GM21528 (cell line): ENCODE measurements around the gene ZNF429.
"Not testable (repeated sequence)": the region's sequence is repeated elsewhere in the genome, so short reads cannot be mapped to it uniquely, and the experiment has no call there.

Experiments
- ATAC-seq: cut with Tn5 transposase; IDR thresholded peaks from one replicate; pipeline ENCODE4 v1.9.1; 2021; ENCODE audit warnings: mild to moderate bottlenecking, moderate library complexity; ENCODE audit not compliant: unreplicated experiment, low FRiP score

Gene ZNF429

DNA sequence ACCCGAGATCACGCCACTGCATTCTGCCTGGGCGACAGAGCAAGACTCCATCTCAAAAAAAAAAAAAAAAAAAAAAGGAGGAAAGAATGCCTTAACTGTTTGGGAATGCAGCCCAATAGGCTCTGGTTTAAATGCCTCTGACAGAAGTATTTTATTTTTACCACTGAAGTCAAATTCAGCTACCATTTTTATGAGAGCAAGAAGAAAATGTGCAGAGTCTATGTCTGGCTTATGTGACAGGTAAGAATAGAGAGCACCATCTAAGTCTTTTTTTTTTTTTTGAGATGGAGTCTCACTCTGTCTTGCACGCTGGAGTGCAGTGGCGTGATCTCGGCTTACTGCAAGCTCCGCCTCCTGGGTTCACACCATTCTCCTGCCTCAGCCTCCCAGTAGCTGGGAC, 7.2 kb downstream of the ZNF429 start:
- ATAC-seq, result not testable (repeated sequence)

DNA sequence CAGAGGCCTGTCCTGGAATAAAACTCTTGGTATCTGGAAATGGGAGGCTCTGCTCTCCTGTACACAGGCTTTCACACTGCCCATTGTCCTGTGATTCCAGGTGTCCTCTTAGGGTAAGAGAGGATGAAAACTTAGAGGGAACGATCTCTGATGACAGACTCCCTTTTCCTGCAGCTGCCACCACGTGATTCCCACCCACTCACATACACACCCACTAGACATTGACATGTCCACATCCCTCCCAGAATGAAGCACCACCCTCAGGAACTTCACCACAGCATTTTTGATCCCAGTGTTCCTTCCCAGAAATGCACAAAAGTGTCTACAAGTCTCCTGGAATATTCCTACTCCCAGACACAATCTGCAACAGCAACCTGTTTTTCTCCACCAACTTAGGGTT, 8.2 kb downstream of the ZNF429 start:
- ATAC-seq, result no peak

- no peak for ATAC-seq
Observed at GRCh38 chr19:21519488-21519887, 14.1 kb downstream of the ZNF429 start.

DNA sequence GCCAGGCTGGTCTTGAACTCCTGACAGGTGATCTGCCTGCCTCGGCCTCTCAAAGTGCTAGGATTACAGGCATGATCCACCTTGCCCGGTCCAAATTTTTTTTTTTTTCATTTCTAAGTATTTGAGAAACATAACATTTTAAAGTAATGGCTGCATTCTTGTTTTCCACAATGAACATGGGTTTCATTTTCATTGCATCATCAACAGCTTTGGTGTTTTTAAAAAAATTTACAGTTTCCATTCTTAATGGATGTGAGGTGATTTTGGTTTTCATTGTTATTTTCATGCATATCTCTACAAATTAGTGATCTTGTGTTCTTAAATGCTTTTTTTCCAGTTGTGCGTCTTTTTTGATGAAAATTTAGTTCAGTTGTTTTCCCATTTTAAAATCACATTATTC, 27.5 kb downstream of the ZNF429 start:
- ATAC-seq, result no peak

DNA sequence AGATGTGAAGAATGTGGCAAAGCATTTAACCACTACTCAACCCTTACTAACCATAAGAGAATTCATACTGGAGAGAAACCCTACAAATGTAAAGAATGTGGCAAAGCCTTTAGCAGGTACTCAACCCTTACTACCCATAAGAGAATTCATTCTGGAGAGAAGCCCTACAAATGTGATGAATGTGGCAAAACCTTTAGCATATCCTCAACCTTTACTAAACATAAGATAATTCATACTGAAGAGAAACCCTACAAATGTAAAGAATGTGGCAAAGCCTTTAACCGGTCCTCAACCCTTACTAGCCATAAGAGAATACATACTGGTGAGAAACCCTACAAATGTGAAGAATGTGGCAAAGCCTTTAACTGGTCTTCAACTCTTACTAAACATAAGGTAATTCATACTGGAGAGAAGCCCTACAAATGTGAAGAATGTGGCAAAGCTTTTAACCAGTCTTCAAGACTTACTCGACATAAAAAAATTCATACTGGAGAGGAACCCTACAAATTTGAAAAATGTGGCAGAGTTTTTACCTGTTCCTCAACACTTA, 31.4 kb downstream of the ZNF429 start:
- not testable (repeated sequence) for ATAC-seq

- ATAC-seq, result no peak
Observed at GRCh38 chr19:21559444-21559843, 54.0 kb downstream of the ZNF429 start.

DNA sequence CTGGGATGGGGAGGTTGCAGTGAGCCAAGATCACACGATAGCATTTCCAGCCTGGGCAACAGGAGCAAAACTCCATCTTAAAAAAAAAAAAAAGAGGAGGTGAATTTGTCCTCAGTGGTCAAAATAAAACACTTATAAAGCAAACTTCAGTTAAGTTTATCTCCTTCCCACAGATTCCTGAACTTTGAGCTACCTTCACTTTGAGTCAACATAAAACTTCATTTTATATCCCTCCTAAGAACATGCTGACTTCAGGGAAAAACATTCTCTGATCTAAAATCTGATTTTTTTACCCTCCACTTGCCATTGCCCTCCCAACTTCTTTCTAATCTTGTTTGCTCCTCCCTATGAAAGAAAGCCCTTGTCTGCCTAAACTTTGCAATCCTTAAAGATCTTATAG, 59.0 kb downstream of the ZNF429 start:
- no peak for ATAC-seq

GRCh38 chr19:21566073-21566472, 60.7 kb downstream of the ZNF429 start:
- ATAC-seq, result no peak

GRCh38 chr19:21567806-21568205, 62.4 kb downstream of the ZNF429 start:
- ATAC-seq, result not testable (repeated sequence)

GRCh38 chr19:21568816-21569493, 63.6 kb downstream of the ZNF429 start:
- no peak for ATAC-seq

DNA sequence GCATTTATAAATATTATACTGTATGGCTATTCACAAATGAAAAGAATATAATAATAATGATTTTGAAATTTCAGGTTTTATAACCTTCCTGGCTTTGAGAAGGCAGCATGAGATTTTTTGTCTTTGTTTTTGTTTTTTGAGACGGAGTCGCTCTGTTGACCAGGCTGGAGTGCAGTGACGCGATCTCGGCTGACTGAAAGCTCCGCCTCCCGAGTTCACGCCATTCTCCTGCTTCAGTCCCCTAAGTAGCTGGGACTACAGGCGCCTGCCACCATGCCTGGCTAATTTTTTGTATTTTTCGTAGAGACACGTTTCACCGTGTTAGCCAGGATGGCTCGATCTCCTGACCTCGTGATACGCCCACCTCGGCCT, 64.1 kb downstream of the ZNF429 start:
- no peak for ATAC-seq

GRCh38 chr19:21571316-21571715, 65.9 kb downstream of the ZNF429 start:
- no peak for ATAC-seq

- no peak for ATAC-seq
Observed at GRCh38 chr19:21574607-21575006, 69.2 kb downstream of the ZNF429 start.

DNA sequence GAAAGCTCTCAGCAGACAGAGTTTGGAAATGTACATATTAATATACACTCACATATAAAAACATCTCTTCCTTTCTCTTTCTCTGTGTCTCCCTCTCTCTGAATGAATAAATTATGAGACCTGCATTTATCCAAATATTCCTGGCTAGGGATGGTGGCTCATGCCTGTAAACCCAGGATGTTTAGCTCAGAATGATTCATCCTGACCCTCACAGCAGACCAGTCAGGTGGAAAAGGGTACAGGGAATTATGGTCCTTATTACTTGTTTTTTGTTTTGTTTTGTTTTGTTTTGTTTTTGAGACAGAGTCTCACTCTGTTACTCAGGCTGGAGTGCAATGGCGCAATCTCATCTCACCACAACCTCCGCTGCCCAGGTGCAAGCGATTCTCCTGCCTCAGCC, 71.1 kb downstream of the ZNF429 start:
- ATAC-seq, result no peak

DNA sequence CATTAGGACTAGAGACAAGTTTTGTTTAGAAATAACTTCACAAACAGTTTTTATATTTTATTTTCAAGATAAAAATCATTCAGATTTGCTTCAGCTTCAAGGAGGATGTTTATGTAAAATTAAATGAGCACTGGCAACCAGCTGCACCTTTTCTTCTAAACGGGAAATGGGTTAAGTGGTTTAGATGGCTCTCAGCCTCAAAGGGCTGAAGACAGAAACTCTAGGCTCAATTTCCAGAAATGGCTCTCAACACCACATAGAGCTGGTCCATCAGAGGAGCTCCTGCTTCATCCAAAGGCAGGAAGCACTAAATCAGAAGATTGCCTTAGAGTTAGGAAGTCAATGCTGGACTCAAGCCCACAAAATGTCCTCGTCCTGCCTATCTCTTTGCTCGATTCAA, 74.7 kb downstream of the ZNF429 start:
- no peak for ATAC-seq

DNA sequence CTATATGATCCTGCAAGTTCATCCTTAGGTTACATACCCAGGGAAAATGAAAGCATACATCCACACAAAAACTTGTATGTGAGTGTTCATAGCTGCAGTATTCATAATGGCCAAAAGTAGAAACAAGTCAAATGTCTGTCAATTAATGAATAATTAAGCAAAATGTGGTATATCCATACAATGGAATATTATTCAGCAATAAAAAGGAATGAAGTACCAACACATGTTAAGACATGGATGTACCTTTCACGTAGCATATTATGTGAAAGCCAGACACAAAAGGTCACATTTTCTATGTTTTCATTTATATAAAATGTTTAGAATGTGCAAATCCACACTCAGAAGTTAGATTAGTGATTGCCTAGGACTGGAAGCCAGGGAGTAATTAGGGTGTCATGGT, 75.4 kb downstream of the ZNF429 start:
- no peak for ATAC-seq

DNA sequence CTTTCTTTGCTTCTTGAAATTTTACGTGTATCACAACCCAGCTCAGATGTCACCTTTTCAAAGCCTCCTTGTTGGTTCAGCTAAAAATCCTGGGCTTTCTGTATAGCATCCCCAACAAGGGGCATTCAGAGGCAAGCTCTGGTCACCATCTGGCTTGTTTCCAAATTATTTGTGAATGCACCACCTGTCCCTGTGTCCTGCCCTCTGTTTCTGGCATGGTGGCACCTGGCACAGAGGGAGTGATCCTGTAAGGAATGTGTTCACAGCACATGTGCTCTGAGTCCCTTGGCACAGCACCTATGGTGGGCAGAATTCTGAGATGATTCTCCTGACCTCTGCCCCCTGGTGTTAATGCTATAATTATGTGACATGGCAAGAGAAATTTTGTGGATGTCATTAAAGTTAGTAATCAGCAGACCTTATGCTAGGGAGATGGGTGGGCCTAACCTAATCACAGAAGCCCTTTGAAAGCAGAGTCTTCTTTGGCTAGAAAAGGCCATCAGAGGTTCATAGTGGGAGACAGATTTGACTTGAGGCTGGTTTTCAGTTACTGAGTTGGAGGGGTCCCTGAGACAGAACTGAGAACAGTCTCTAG, 76.3 kb downstream of the ZNF429 start:
- no peak for ATAC-seq

DNA sequence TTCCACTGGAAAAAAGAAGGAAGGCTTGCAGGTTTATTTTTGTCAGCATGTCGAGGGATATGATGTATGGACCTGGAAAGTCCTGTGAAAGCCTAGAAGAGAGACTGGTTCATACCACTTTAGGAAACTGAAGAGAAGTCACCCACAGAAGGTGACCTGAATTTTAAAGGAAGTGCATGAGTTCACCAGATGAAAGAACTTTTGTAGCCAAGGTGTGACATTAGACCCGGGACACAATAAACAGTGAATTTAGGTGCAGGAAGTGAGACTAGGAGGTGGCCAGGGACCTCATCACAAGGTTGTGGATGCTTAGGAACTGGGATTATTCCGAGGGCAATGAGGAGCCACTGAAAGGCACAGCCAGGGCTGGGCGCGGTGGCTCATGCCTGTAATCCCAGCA, 79.1 kb downstream of the ZNF429 start:
- ATAC-seq, result no peak

GRCh38 chr19:21585281-21585890, 80.0 kb downstream of the ZNF429 start:
- no peak for ATAC-seq

DNA sequence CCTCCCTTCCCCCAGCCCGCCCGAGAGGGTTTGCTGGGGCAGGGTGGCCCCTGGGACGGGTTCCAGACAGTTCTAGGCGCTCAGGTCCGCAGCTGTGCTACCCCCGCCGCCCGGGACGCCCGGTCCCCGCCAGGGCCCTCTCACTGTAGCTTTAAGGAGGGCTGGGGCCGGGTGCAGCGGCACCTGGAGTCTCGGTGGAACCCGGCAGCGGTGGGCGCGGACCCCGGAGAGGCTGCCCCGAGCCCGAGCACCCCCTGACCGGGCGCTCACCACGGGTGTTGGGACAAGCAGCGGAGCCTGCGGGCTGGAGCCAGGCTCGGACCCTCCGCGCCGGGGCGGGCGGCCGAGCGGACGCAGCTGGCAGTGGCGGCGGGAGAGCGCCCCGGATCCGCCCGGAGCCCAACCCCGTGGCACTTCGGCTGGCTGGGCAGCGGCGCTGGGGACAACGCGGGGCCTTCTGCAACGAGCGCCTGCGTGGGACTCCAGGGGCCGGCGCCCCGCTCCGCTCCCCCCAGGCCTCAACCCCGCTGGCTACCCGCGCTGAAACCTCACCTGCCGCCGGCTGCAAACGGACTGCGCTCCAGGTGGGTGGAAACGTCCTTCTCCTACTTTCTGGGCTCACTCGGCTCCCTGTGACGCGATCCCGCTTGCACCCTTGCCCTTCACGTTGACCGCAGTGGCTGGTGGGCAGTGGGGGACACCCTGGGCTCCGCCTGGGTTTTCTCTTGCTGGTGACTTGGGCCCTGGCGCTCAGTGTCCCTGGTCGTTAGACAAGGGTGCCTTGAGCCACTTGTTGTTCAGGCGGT, 81.1 kb downstream of the ZNF429 start:
- no peak for ATAC-seq

DNA sequence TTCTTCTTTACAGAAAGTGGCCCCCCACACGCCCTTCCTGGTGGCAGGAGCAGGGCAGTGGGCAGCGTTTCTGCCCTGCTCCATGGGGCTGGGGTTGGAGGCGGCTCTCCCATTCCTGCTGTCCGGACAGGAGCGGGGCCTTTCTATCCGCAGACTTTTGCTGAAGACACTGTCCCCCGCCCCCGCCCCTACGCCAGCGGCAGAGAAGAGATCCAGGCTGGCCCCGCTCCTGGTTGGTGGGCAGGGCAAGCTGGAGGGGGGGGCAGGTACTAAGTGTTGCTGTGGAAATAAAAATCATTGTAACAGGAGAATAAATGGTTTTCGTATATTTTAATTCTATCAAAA, 81.7 kb downstream of the ZNF429 start:
- no peak for ATAC-seq
